ENCODE results near the gene PTGES3L. TPM values are rescaled to one million over a fixed set of nuclear protein-coding genes. Genes with fewer than 3 reads are reported as not detected.
"Not testable (repeated sequence)": the region's sequence is repeated elsewhere in the genome, so short reads cannot be mapped to it uniquely, and the experiment has no call there.

Gene PTGES3L
- total and polyA plus RNA-seq, 2 donors (not counting 1 experiment from before 2014, with no cell fraction given), result 0.17 to 1.7 TPM

- TF ChIP-seq CTCF (conservative IDR thresholded peaks at IDR 0.05 in 1 of 2, IDR thresholded peaks at IDR 0.05 in 1 of 2; ENCODE audit: low read depth in 1 of 2, low read length in 2 of 2) (peak; percentile 84 to 89), EZH2 (IDR thresholded peaks at IDR 0.05; ENCODE audit: low read length, missing control alignments) (no peak)
- Histone ChIP-seq H2AFZ (ENCODE audit: low read length) (peak within 1 kb of the TSS; percentile 90), H3K4me3 (replicated peaks in 1 of 4; ENCODE audit: control extremely low read depth in 1 of 4, insufficient read depth in 1 of 4, low read depth in 3 of 4, low read length in 4 of 4) (peak within 1 kb of the TSS; percentile 77 to 99 (median 86)), H3K4me1 (ENCODE audit: control insufficient read depth, extremely low read depth, insufficient read depth, low read length) (peaks cover 11% of the 10 kb centered on the region), H3K9me3 (ENCODE audit: control insufficient read depth, insufficient read depth, low read depth, low read length) (no peaks in the 10 kb centered on the region), H3K27me3 (ENCODE audit: control insufficient read depth, insufficient read depth, low read length) (no peaks in the 10 kb centered on the region), H3K9ac (ENCODE audit: insufficient read depth, low read length) (peak within 1 kb of the TSS; percentile 85), H3K27ac (ENCODE audit: insufficient read depth, low read length) (peak within 1 kb of the TSS; percentile 95), H3K36me3 (ENCODE audit: control insufficient read depth, insufficient read depth, low read length) (peaks cover 16% of the 10 kb centered on the region), H3K79me2 (ENCODE audit: control insufficient read depth, insufficient read depth, low read length) (peaks cover 28% of the 10 kb centered on the region), H4K20me1 (ENCODE audit: control insufficient read depth, extremely low read depth, insufficient read depth, low read length) (peaks cover 2% of the 10 kb centered on the region), H3K4me2 (ENCODE audit: extremely low read depth, insufficient read depth, low read length) (peak within 1 kb of the TSS; percentile 99)
- DNase-seq (ENCODE audit: low read depth in 2 of 2), result peak; percentile 100
Observed at GRCh38 chr17:42997984-42998938, 18.4 kb upstream of the PTGES3L start, which contains the start of gene RPL27. TSS of gene RPL27 (plus strand) at chr17:42998419. CDS start at chr17:42998751, 332 bp downstream.

GRCh38 chr17:42997390-42997983 is 17.6 kb upstream of the PTGES3L start:
- no peak for DNase-seq (ENCODE audit: low read depth in 2 of 2)
- Histone ChIP-seq H3K4me3 (replicated peaks in 1 of 4; ENCODE audit: control extremely low read depth in 1 of 4, insufficient read depth in 1 of 4, low read depth in 3 of 4, low read length in 4 of 4) (peak overlapping the region; percentile 6 to 46 (median 28)), H4K20me1 (ENCODE audit: control insufficient read depth, extremely low read depth, insufficient read depth, low read length) (peaks cover 2% of the 10 kb centered on the region), H3K27me3 (ENCODE audit: control insufficient read depth, insufficient read depth, low read length) (no peaks in the 10 kb centered on the region), H3K9ac (ENCODE audit: insufficient read depth, low read length) (no peak overlapping the region), H3K79me2 (ENCODE audit: control insufficient read depth, insufficient read depth, low read length) (peaks cover 26% of the 10 kb centered on the region), H2AFZ (ENCODE audit: low read length) (peak overlapping the region; percentile 90), H3K4me1 (ENCODE audit: control insufficient read depth, extremely low read depth, insufficient read depth, low read length) (peaks cover 11% of the 10 kb centered on the region), H3K27ac (ENCODE audit: insufficient read depth, low read length) (peak overlapping the region; percentile 17), H3K36me3 (ENCODE audit: control insufficient read depth, insufficient read depth, low read length) (peaks cover 11% of the 10 kb centered on the region), H3K4me2 (ENCODE audit: extremely low read depth, insufficient read depth, low read length) (peak overlapping the region; percentile 91), H3K9me3 (ENCODE audit: control insufficient read depth, insufficient read depth, low read depth, low read length) (no peaks in the 10 kb centered on the region)
- TF ChIP-seq EZH2 (IDR thresholded peaks at IDR 0.05; ENCODE audit: low read length, missing control alignments) (no peak), CTCF (conservative IDR thresholded peaks at IDR 0.05 in 1 of 2, IDR thresholded peaks at IDR 0.05 in 1 of 2; ENCODE audit: low read depth in 1 of 2, low read length in 2 of 2) (no peak)

- DNase-seq (ENCODE audit: low read depth in 2 of 2); H3K27me3 ChIP-seq (ENCODE audit: control insufficient read depth, insufficient read depth, low read length); H3K9ac ChIP-seq (ENCODE audit: insufficient read depth, low read length); H3K36me3 ChIP-seq (ENCODE audit: control insufficient read depth, insufficient read depth, low read length); H3K79me2 ChIP-seq (ENCODE audit: control insufficient read depth, insufficient read depth, low read length); H3K27ac ChIP-seq (ENCODE audit: insufficient read depth, low read length); H2AFZ ChIP-seq (ENCODE audit: low read length); H4K20me1 ChIP-seq (ENCODE audit: control insufficient read depth, extremely low read depth, insufficient read depth, low read length); H3K4me3 ChIP-seq (replicated peaks in 1 of 4; ENCODE audit: control extremely low read depth in 1 of 4, insufficient read depth in 1 of 4, low read depth in 3 of 4, low read length in 4 of 4); H3K9me3 ChIP-seq (ENCODE audit: control insufficient read depth, insufficient read depth, low read depth, low read length); H3K4me2 ChIP-seq (ENCODE audit: extremely low read depth, insufficient read depth, low read length): not testable (repeated sequence)
- peaks cover 12% of the 10 kb centered on the region for H3K4me1 ChIP-seq (ENCODE audit: control insufficient read depth, extremely low read depth, insufficient read depth, low read length)
Observed at GRCh38 chr17:42993913-42994312, 14.0 kb upstream of the PTGES3L start.
